Measurements from ENCODE around the gene ZMPSTE24. TPM values are rescaled to one million over a fixed set of nuclear protein-coding genes. Genes with fewer than 3 reads are reported as not detected.
A peak's percentile ranks its signal among the peaks of the same experiment; 100 is the strongest.

ZMPSTE24 gene
- total RNA-seq, 3 donors from 2014 or later, result 56.4 to 59.6 (median 59.5) TPM

DNA sequence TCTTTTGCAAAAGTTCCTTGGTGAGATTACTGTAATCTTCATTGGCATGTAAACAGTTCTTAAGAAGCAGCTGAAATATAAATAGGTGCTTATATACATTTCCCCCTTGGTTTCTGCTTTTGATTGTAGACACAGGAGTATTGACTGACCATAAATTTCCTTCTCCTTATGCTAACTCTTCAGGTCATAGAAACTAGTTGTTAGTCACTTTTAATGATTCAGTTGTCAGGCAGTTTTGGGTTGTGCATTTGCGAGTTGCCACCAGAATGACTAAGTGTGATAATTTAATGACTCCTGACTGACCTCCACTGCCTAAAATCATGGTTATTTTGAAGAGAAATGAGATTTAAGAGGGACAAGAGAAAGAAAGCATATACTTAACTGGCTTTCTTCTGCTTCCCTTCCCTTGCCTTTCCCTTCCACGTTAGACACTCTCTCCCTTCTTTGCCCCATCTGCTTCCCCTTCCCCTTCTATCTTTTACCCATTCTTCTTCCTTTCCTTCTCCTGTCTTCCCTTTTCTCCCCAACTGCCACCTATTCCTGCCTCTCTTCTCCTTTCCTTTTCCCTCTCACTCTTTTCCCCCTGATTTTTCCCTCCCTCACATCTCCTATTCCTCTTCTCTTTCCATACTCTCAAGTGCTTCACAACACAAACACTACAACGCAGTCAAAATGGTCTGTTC lies 12.3 kb downstream of the ZMPSTE24 start:
- ATAC-seq (peak; percentile 84 to 92), DNase-seq (no peak)

DNA sequence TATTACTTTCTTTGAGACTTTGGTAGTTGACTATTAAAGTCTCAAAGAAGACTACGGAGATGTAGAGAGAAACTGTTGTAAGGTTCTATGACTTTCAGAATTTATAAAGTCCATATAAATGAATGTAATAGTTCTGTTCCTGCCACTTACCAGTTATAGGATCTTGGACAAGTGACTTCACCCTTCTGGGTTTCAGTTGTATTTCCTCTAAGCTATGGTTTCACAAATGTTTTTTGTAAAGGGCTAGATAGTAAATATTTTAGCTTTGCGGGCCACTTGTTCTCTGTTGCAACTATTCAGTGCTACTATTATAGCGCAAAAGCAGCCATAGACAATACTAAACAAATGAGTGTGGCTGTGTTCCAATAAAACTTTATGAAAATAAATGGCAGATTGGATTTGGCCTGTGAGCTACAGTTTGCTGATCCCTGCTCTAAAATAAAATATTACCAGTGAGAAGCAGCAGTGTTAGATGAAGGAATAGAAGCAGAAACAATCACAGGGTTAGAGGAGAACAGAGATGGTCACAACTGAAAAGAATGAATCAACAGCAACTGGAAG lies 14.7 kb downstream of the ZMPSTE24 start:
- H3K27me3 Mint-ChIP-seq (ENCODE audit: low read depth), result no peaks in the 10 kb centered on the region
- ATAC-seq, result no peak
- no peaks in the 10 kb centered on the region for H3K9me3 Mint-ChIP-seq
- H3K36me3 Mint-ChIP-seq (ENCODE audit: insufficient read depth), result peaks cover 47% of the 10 kb centered on the region
- H3K4me3 Mint-ChIP-seq, result no peak overlapping the region
- peaks cover 14% of the 10 kb centered on the region for H3K4me1 Mint-ChIP-seq (ENCODE audit: low read depth)
- DNase-seq, result no peak

More for the DNA sequence above, 12.3 kb downstream of the ZMPSTE24 start:
- Mint-ChIP-seq H3K4me1 (ENCODE audit: low read depth) (peaks cover 16% of the 10 kb centered on the region), H3K36me3 (ENCODE audit: insufficient read depth) (peaks cover 45% of the 10 kb centered on the region), H3K27me3 (ENCODE audit: low read depth) (no peaks in the 10 kb centered on the region), H3K4me3 (peak overlapping the region; percentile 6), H3K9me3 (no peaks in the 10 kb centered on the region)

DNA sequence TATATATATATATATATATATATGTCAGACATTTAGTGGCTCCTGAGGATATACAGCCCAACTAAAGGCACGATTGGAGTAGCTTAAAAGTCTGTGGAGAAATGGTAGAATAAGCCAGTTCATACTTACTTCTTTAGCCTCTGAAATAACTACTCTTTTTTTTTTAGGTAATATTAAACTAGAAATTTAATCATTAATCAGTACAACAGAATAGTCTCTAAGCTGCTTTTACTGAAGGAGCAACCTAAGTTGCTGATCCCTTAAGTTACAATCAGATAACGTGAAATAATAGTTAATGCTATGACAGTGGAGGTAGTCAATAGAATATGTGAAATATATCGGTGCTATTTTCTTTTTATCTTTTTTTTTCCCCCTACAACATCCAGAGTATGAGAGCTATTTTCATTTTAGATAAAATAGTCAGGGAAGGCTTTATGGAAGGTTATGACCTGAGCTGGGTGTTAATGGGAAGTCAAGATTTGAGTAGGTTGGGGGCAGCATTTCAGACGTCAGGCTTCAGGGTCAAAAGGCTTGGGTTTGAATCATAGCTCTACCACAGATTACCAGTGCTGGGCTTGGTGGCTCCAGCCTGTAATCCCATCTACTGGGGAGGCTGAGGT lies 15.6 kb downstream of the ZMPSTE24 start:
- Mint-ChIP-seq H3K27me3 (ENCODE audit: low read depth) (no peaks in the 10 kb centered on the region), H3K36me3 (ENCODE audit: insufficient read depth) (peaks cover 43% of the 10 kb centered on the region), H3K4me3 (no peak overlapping the region), H3K9me3 (no peaks in the 10 kb centered on the region), H3K4me1 (ENCODE audit: low read depth) (peaks cover 14% of the 10 kb centered on the region)
- DNase-seq (no peak), ATAC-seq (no peak)

DNA sequence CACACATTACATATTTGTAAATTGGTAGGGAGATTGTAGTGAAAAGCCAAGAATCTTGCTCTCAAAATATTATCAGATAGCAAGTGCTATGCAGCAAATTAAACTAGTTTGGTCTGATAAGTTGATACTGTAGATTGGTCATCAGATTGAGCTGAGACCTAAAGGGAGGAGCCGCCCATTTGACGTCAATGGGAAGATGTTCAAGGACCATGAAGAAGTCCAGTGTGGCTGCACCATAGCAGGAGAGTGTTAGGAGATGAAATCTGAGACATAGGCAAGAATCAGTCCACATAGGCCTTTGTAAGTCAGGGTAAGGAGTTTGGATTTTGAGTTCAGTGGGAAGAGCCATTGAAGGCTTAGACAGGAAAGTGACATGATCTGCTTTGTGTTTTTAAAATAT lies 16.3 kb downstream of the ZMPSTE24 start:
- Mint-ChIP-seq H3K4me3 (no peak overlapping the region), H3K36me3 (ENCODE audit: insufficient read depth) (peaks cover 45% of the 10 kb centered on the region), H3K4me1 (ENCODE audit: low read depth) (peaks cover 14% of the 10 kb centered on the region), H3K9me3 (no peaks in the 10 kb centered on the region), H3K27me3 (ENCODE audit: low read depth) (no peaks in the 10 kb centered on the region)
- no peak for DNase-seq
- no peak for ATAC-seq

DNA sequence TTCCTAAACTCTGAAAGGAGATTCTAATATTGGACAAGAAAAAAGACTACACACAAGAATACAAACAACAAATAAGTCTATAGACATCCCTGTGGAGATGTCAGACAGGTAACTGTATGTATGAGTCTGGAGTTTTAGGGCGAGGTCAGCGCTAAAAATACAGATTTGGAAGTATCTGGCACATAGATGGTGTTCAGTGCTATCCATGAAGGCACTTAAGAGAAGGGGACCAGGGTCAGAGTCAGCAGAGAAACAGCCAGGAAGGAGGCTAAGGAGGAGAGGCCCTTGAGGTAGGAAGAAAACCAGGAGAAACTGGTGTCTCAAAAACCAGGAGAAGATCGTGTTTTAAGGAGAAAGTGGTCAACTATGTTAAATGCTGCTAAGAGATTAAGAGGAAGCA lies 18.1 kb downstream of the ZMPSTE24 start:
- no peak for ATAC-seq
- peaks cover 1% of the 10 kb centered on the region for H3K4me1 Mint-ChIP-seq (ENCODE audit: low read depth)
- H3K9me3 Mint-ChIP-seq, result no peaks in the 10 kb centered on the region

DNA sequence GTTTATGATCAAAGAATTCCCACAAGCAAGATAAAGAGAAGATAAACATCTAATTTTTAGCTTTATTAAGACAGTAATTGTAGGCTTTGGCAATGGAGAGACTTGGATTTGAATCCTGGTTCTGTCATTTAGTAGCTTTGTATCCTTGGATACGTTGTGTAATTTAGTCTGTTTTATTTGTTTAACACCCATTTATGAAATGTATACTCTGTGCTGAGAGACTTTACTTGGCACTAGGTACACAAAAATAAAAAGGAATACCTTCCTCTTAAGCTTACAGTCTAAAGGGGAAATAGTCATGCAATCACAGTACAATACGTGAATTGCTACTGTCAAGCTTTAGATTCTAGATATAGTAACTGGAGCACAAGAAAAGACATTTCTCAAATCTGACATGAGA lies 23.8 kb downstream of the ZMPSTE24 start:
- Mint-ChIP-seq H3K36me3 (ENCODE audit: insufficient read depth) (peaks cover 14% of the 10 kb centered on the region), H3K4me1 (ENCODE audit: low read depth) (peaks cover 3% of the 10 kb centered on the region), H3K27me3 (ENCODE audit: low read depth) (no peaks in the 10 kb centered on the region), H3K9me3 (no peaks in the 10 kb centered on the region), H3K4me3 (no peak overlapping the region)
- ATAC-seq (no peak), DNase-seq (no peak)

More for the DNA sequence above, 18.1 kb downstream of the ZMPSTE24 start:
- Mint-ChIP-seq H3K36me3 (ENCODE audit: insufficient read depth) (peaks cover 38% of the 10 kb centered on the region), H3K4me3 (no peak overlapping the region), H3K27me3 (ENCODE audit: low read depth) (no peaks in the 10 kb centered on the region)
- DNase-seq, result no peak

DNA sequence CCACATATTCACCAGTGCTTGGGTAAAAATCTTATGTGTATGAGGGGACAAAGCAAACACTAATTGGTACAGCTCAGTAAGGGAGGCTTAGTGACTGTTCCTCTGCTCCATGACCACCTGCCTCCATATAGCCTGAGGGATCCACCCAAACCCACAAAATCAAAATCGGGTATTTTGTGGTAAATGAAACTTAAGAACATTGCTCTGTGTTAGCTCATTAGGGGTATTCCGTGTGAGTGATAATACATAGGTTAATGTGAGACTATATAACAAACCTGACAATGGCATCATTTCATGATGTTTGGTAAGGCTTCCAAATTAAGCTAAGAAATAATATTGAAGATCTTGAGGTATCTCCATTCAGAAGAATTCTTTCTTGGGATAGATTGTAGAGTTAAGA lies 33.3 kb downstream of the ZMPSTE24 start:
- no peaks in the 10 kb centered on the region for H3K4me1 Mint-ChIP-seq (ENCODE audit: low read depth)
- peaks cover 31% of the 10 kb centered on the region for H3K36me3 Mint-ChIP-seq (ENCODE audit: insufficient read depth)
- DNase-seq (no peak), ATAC-seq (no peak)
- H3K9me3 Mint-ChIP-seq, result no peaks in the 10 kb centered on the region
- no peak overlapping the region for H3K4me3 Mint-ChIP-seq
- no peaks in the 10 kb centered on the region for H3K27me3 Mint-ChIP-seq (ENCODE audit: low read depth)

DNA sequence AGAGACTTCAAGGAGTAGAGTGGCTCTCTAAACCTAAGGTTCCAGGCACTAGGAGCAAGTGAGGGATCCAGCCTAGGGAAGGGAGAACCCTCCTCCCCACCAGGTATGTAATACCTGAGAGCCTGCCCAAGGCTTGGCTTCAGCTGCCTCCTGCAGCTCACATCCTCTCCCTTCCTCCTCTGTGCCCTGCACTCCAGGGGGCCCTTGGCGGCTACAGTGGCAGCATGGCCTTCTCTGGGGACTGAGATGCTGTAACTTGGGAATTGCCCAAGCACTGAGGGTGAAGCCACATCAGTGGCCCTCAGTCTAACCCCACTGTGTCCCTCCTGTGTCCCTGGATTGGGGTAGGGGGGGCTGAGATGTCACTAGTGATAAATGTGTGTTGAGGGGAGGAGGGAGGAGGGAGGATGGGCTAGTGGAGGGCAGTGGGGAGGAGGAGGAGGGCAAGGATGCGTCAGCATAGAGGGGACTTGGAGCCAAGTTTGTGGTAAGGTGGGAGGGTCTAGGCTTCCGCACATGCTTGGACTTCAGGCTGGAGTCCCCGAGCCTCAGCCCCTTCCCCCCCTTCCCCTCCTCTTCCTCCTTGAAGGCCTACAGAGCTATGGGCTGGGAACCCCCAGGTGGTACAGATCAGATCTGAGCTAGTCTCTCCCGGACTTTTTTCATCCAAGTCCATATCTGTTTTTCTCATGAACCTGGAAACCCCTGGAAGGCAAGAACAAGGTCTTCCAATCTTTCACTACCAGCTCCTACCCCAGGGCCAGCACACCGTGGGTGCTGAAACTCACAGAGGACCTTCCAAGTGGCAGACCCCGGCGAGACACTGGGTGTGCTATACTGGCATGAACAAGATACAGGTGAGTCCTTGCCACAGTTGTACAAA lies 41.6 kb downstream of the ZMPSTE24 start:
- Mint-ChIP-seq H3K4me1 (ENCODE audit: low read depth) (no peaks in the 10 kb centered on the region), H3K4me3 (no peak overlapping the region), H3K36me3 (ENCODE audit: insufficient read depth) (no peaks in the 10 kb centered on the region), H3K9me3 (no peaks in the 10 kb centered on the region), H3K27me3 (ENCODE audit: low read depth) (no peaks in the 10 kb centered on the region)
- no peak for ATAC-seq
- no peak for DNase-seq

DNA sequence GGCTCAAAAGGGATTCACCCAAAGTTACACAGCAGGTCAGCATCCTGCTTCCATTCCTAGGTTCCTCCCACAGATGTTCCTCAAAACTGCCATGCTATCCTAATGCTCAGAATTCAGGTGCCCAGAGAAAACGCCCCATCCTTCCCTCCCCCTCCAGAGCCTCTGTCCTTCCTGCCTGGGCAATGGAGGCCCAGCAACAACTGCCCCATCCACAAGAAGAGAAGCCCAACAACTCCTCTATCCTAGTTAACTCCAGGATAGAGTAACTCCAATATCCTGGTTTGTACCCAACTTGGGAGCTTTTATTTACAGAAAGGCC lies 42.2 kb downstream of the ZMPSTE24 start:
- H3K27me3 Mint-ChIP-seq (ENCODE audit: low read depth), result no peaks in the 10 kb centered on the region
- ATAC-seq (no peak), DNase-seq (no peak)
- no peaks in the 10 kb centered on the region for H3K4me1 Mint-ChIP-seq (ENCODE audit: low read depth)
- no peak overlapping the region for H3K4me3 Mint-ChIP-seq
- no peaks in the 10 kb centered on the region for H3K9me3 Mint-ChIP-seq
- H3K36me3 Mint-ChIP-seq (ENCODE audit: insufficient read depth), result no peaks in the 10 kb centered on the region

DNA sequence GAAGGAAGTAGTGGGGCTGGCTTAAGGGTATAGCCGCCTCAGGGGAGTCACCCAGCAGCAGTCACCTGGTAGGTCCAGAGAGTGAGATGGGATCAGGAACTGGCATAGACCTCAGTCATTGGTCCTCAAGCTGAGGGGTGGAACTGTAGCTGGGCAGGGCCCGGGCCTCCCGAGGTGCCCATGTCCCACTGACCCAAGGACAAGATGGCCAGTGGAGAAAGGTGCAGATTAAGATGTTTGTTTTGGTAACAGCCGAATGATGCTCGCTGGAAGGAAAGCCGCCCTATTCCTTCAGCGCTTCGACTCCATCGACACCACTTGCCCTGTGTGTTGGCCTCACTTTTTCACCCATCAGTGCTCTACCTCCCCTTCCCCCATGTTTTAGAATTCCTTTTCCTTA lies 42.6 kb downstream of the ZMPSTE24 start:
- no peak for DNase-seq
- Mint-ChIP-seq H3K27me3 (ENCODE audit: low read depth) (no peaks in the 10 kb centered on the region), H3K36me3 (ENCODE audit: insufficient read depth) (no peaks in the 10 kb centered on the region), H3K9me3 (no peaks in the 10 kb centered on the region), H3K4me1 (ENCODE audit: low read depth) (no peaks in the 10 kb centered on the region), H3K4me3 (no peak overlapping the region)
- no peak for ATAC-seq

DNA sequence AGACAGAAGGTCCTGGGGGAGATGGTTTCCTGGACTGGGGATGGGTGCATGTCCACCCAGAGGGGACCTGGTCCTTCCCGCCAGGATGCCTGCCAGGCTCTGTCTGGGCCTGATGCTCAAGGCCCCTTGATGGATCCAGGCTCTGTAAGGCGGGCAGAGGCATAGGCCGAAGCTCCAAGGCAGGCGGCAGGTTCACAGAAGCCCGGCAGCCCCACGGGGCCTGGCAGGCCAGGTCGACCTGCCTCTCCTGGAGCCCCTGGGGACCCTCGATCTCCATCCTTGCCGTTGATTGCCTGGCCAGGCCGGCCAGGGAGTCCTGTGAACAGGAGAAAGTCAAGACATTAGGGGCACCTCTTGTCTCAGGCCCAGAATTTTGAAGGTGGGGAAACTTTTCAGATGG lies 43.0 kb downstream of the ZMPSTE24 start:
- no peak overlapping the region for H3K4me3 Mint-ChIP-seq
- no peaks in the 10 kb centered on the region for H3K36me3 Mint-ChIP-seq (ENCODE audit: insufficient read depth)
- ATAC-seq (no peak), DNase-seq (no peak)
- H3K9me3 Mint-ChIP-seq, result no peaks in the 10 kb centered on the region
- H3K27me3 Mint-ChIP-seq (ENCODE audit: low read depth), result no peaks in the 10 kb centered on the region
- H3K4me1 Mint-ChIP-seq (ENCODE audit: low read depth), result no peaks in the 10 kb centered on the region

DNA sequence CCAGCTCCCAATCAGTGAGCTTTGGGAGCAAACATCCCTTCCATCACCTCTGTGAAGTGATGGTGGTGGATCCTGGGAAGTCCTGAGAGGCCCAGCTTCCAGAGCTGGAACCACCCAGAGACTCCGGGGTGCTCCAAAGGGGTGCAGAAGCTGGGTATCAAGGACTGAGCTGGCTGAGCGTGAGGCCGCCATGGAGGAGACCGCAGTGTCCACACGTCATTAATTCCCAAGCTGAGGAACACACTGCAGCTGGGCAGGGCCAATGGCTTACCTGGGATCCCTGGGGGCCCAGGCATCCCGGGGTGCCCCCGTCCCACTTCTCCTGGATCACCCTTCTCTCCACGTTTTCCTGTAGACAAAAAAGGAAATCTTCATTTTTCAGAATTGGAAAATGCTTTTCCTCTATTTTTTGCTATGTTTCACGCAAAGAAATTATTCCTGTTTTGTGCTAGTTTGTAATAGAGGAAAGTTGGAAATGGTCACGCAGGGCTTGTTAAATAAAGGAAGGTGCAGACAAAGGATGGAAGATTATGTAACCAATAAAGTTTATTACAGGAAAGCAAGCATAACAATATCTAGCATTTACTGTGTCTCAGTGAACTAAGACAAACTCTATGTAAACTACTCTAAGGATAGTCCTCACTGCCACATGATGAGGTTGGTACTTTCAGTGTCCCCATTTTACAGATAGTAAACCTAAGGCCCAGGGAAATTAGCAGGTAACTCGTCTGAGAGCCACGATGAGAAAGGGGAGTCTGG lies 43.7 kb downstream of the ZMPSTE24 start:
- H3K4me3 Mint-ChIP-seq, result no peak overlapping the region
- no peaks in the 10 kb centered on the region for H3K9me3 Mint-ChIP-seq
- ATAC-seq (no peak), DNase-seq (no peak)
- no peaks in the 10 kb centered on the region for H3K36me3 Mint-ChIP-seq (ENCODE audit: insufficient read depth)
- H3K4me1 Mint-ChIP-seq (ENCODE audit: low read depth), result no peaks in the 10 kb centered on the region
- no peaks in the 10 kb centered on the region for H3K27me3 Mint-ChIP-seq (ENCODE audit: low read depth)

DNA sequence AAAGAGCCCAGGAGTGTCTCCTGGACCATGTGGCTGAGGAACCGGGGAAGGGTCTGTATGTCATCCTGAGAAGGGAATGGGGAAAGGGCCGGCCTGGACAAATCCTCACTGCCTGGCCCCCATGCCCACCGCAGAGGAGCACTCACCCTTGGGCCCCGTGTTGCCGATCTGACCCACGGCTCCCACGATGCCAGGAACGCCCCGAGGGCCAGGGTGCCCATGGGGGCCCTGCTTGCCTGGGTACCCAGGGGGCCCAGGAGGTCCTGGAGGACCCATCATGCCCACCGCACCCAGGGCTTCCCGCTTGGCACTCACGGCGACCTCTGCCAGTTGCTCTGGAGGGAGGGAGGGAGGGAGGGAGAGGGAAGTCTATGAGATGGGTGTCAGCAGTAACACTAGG lies 44.4 kb downstream of the ZMPSTE24 start:
- ATAC-seq (no peak), DNase-seq (no peak)
- no peak overlapping the region for H3K4me3 Mint-ChIP-seq
- no peaks in the 10 kb centered on the region for H3K9me3 Mint-ChIP-seq
- no peaks in the 10 kb centered on the region for H3K4me1 Mint-ChIP-seq (ENCODE audit: low read depth)
- H3K36me3 Mint-ChIP-seq (ENCODE audit: insufficient read depth), result no peaks in the 10 kb centered on the region
- no peaks in the 10 kb centered on the region for H3K27me3 Mint-ChIP-seq (ENCODE audit: low read depth)
